ENCODE results near the gene ZNF354C. TPM values are rescaled to one million over a fixed set of nuclear protein-coding genes. Genes with fewer than 3 reads are reported as not detected.

The ZNF354C gene
- total and polyA plus RNA-seq, 10 of the 15 experiments (the other 5 are each of a cell fraction or from before 2014, with no cell fraction given), result 0.01 to 0.03 (median 0.02) TPM; not detected in 7

DNA sequence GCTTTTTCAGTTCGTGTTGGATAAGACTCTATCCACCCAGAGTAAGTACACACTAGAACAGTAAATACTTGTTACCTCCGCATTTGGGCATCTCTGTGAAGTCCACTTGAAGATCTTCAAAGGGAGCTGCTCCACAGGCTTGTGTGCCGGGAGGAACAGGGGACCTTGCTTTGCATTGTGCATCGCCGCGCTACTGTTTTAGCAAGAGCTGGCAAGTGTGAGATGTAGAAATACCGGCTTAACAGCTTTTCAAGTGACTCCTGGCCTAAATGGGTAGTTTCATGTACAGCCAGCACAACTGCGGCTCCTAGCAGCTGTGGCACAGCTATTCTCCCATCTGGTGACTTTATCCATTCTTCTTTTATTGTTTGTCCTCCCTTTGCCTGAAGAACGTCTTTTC, 8.4 kb upstream of the ZNF354C start:
- H3K36me3 ChIP-seq (ENCODE audit: control insufficient read depth in 2 of 2, insufficient read depth in 2 of 2, low read length in 1 of 2), result no peaks in the 10 kb centered on the region
- in situ Hi-C loops (cut with MboI) (no loop called here), intact Hi-C loops (cut with micrococcal nuclease; ENCODE audit: unreplicated experiment) (no loop called here)
- no peaks in the 10 kb centered on the region; the same call in 2 of the 3 replicates for H3K9me3 ChIP-seq (replicated peaks; ENCODE audit: control insufficient read depth, insufficient read depth, low read length)
- no peaks in the 10 kb centered on the region for H4K20me1 ChIP-seq (ENCODE audit: control insufficient read depth, insufficient read depth)
- WGBS (ENCODE audit: insufficient coverage, insufficient replicate concordance, low lambda C conversion rate, missing lambda C conversion rate), result 42% methylated on average over 9 of the region's 9 CpGs
- H3K27ac ChIP-seq (ENCODE audit: control insufficient read depth, insufficient read depth), result no peak overlapping the region
- DNase-seq (ENCODE audit: low read depth, low spot score) (no peak), FAIRE-seq (no peak), ATAC-seq (no peak)
- H3K79me2 ChIP-seq (ENCODE audit: control insufficient read depth, insufficient read depth, low read length), result no peaks in the 10 kb centered on the region
- SMC1A ChIA-PET (ENCODE audit: uncharacterized antibody, unreplicated experiment), result no interaction called here
- no peak for TF ChIP-seq SIX5 (IDR thresholded peaks at IDR 0.05; ENCODE audit: low read depth, low read length, severe bottlenecking)
- TF ChIP-seq, protein P1, sequence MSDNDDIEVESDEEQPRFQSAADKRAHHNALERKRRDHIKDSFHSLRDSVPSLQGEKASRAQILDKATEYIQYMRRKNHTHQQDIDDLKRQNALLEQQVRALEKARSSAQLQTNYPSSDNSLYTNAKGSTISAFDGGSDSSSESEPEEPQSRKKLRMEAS (IDR thresholded peaks at IDR 0.05; ENCODE audit: low read depth, low read length), result no peak
- no peak for TF ChIP-seq SP1 (IDR thresholded peaks at IDR 0.05; ENCODE audit: low read depth, low read length)
- TF ChIP-seq RFX5 (IDR thresholded peaks at IDR 0.05; ENCODE audit: low read depth, low read length), result no peak
- no peak for TF ChIP-seq HDAC2 (IDR thresholded peaks at IDR 0.05)
- no peak for TF ChIP-seq JUND (IDR thresholded peaks at IDR 0.05; ENCODE audit: low read depth, low read length)
- TF ChIP-seq, protein P2, sequence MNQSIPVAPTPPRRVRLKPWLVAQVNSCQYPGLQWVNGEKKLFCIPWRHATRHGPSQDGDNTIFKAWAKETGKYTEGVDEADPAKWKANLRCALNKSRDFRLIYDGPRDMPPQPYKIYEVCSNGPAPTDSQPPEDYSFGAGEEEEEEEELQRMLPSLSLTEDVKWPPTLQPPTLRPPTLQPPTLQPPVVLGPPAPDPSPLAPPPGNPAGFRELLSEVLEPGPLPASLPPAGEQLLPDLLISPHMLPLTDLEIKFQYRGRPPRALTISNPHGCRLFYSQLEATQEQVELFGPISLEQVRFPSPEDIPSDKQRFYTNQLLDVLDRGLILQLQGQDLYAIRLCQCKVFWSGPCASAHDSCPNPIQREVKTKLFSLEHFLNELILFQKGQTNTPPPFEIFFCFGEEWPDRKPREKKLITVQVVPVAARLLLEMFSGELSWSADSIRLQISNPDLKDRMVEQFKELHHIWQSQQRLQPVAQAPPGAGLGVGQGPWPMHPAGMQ (IDR thresholded peaks at IDR 0.05; ENCODE audit: borderline replicate concordance), result no peak
- TF ChIP-seq SUZ12 (IDR thresholded peaks at IDR 0.05; ENCODE audit: unreplicated experiment), result no peak
- TF ChIP-seq RELA (IDR thresholded peaks at IDR 0.05; ENCODE audit: borderline replicate concordance, partially characterized antibody), result no peak
- TF ChIP-seq MYC (IDR thresholded peaks at IDR 0.05; ENCODE audit: insufficient read depth, insufficient read length, insufficient replicate concordance, low read length, severe bottlenecking), result no peak
- TF ChIP-seq NRF1 (conservative IDR thresholded peaks at IDR 0.05; ENCODE audit: low read depth, low read length), result no peak
- TF ChIP-seq RBBP5 (conservative IDR thresholded peaks at IDR 0.05), result no peak
- TF ChIP-seq ATF7 (IDR thresholded peaks at IDR 0.05; ENCODE audit: low read depth), result no peak
- TF ChIP-seq CREB1 (IDR thresholded peaks at IDR 0.05; ENCODE audit: low read depth), result no peak
- no peak for TF ChIP-seq KDM1A (IDR thresholded peaks at IDR 0.05; ENCODE audit: borderline replicate concordance)
- TF ChIP-seq TCF7 (IDR thresholded peaks at IDR 0.05; ENCODE audit: borderline replicate concordance), result no peak
- TF ChIP-seq ZNF24 (IDR thresholded peaks at IDR 0.05), result no peak
- no peak for TF ChIP-seq MYB (IDR thresholded peaks at IDR 0.05; ENCODE audit: borderline replicate concordance, low read depth, low read length)
- TF ChIP-seq YY1 (IDR thresholded peaks at IDR 0.05; ENCODE audit: low read depth, low read length), result no peak
- TF ChIP-seq, protein P3, sequence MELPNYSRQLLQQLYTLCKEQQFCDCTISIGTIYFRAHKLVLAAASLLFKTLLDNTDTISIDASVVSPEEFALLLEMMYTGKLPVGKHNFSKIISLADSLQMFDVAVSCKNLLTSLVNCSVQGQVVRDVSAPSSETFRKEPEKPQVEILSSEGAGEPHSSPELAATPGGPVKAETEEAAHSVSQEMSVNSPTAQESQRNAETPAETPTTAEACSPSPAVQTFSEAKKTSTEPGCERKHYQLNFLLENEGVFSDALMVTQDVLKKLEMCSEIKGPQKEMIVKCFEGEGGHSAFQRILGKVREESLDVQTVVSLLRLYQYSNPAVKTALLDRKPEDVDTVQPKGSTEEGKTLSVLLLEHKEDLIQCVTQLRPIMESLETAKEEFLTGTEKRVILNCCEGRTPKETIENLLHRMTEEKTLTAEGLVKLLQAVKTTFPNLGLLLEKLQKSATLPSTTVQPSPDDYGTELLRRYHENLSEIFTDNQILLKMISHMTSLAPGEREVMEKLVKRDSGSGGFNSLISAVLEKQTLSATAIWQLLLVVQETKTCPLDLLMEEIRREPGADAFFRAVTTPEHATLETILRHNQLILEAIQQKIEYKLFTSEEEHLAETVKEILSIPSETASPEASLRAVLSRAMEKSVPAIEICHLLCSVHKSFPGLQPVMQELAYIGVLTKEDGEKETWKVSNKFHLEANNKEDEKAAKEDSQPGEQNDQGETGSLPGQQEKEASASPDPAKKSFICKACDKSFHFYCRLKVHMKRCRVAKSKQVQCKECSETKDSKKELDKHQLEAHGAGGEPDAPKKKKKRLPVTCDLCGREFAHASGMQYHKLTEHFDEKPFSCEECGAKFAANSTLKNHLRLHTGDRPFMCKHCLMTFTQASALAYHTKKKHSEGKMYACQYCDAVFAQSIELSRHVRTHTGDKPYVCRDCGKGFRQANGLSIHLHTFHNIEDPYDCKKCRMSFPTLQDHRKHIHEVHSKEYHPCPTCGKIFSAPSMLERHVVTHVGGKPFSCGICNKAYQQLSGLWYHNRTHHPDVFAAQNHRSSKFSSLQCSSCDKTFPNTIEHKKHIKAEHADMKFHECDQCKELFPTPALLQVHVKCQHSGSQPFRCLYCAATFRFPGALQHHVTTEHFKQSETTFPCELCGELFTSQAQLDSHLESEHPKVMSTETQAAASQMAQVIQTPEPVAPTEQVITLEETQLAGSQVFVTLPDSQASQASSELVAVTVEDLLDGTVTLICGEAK (IDR thresholded peaks at IDR 0.05; ENCODE audit: borderline replicate concordance), result no peak
- H3K4me1 ChIP-seq (ENCODE audit: control insufficient read depth, insufficient read depth, low read length), result no peaks in the 10 kb centered on the region
- RAD21 ChIA-PET (ENCODE audit: unreplicated experiment), result no interaction called here
- CTCF ChIA-PET, result no interaction called here
- no peak overlapping the region for H3K9ac ChIP-seq (ENCODE audit: control insufficient read depth, insufficient read depth, low read length)
- H3K4me2 ChIP-seq (ENCODE audit: control insufficient read depth, insufficient read depth), result no peak overlapping the region
- no peak overlapping the region for H2AFZ ChIP-seq (ENCODE audit: control insufficient read depth, low read depth, low read length)
- no peak overlapping the region for H3K4me3 ChIP-seq
- BruUV-seq (replicated peaks), result no TSS peak
- POLR2A ChIA-PET, result no interaction called here
- no peaks in the 10 kb centered on the region for H3K27me3 ChIP-seq (replicated peaks in 1 of 2; ENCODE audit: control insufficient read depth in 2 of 2, insufficient read depth in 2 of 2, low read length in 1 of 2)
